ENCODE measurements around the gene SPATS2.

The SPATS2 gene

DNA sequence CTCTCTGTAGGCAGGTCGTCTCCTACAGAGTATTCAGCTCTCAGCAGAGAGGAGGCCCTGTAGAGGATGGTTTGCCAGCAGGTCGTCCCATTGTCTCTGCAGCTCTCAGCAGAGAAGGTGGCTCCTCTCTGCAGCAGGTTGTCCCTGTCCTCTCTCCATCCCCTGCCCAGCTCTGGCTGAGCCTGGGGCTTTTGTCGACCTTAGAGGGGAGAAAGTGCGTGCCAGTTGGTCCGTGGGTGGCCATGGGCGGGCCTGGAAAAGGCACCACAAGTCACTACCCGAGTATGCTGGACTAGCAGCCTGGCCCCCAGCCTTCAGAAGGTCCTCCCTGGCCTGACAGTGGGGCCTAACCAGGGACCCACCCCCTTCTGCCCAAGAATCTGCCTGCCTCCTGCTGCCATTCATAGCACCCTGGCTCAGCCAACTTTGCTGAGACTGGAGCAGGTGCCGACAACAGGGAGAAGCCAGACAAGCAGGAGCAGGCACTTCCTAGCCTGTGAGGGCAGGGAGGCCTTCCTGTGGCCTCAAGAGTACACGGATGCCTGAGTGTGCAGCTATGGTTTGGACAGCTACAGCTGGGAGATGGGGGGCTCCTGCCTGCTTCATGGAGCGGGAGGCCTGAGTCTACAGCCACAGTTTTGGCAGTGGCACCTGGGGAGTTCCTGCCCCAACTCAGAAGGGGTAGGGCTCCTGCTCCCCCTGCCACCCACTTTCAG, 111.8 kb downstream of the SPATS2 start:
- no peak overlapping the region for H3K4me3 ChIP-seq (ENCODE audit: low read depth, low read length)
- TF ChIP-seq, protein P1, sequence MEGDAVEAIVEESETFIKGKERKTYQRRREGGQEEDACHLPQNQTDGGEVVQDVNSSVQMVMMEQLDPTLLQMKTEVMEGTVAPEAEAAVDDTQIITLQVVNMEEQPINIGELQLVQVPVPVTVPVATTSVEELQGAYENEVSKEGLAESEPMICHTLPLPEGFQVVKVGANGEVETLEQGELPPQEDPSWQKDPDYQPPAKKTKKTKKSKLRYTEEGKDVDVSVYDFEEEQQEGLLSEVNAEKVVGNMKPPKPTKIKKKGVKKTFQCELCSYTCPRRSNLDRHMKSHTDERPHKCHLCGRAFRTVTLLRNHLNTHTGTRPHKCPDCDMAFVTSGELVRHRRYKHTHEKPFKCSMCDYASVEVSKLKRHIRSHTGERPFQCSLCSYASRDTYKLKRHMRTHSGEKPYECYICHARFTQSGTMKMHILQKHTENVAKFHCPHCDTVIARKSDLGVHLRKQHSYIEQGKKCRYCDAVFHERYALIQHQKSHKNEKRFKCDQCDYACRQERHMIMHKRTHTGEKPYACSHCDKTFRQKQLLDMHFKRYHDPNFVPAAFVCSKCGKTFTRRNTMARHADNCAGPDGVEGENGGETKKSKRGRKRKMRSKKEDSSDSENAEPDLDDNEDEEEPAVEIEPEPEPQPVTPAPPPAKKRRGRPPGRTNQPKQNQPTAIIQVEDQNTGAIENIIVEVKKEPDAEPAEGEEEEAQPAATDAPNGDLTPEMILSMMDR (IDR thresholded peaks at IDR 0.05; ENCODE audit: control insufficient read depth, extremely low read depth, insufficient read depth) = no peak
- DNase-seq (ENCODE audit: low read depth) = no peak

DNA sequence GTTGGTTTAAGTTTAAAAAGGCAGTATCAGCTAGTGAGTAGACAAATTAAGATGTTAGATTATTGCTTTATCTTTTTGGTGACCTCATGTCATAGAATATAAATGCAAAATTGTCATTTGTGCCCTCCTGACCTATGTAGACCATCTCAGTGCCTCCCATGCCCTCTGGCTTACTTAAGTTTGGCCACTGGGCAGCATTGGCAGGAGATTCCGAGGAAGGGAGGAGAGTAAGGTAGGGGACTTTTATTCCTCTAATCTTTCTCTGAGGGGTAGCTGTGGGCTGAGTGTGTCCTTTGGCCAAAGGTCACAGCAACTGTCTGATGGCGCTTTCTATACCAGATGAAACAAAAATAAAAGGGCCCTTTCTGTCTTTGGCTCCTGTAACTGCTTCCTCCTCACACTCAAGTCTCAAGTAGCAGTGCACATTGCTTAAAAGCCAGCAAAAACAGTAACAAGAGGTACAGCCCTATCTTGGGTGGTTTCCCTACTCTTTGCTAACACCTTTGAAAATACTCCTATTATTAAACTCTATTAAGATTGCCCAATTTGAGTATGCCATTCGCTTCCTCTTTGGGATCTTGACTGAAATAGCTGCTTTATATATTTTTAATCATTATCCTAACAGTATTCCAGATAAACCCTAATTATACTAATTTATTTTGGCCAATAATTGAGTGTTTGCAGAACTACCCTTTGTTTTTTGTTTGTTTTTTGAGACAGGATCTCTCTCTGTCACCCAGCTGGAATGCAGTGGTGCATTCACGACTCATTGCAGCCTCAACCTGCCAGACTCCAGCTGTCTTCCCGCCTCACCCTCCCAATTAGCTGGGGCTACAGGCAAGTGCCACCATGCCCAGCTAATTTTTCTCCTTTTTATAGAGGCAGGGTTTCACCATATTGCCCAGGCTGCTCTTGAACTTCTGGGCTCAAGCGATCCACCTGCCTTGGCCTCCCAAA, 115.1 kb downstream of the SPATS2 start:
- TF ChIP-seq, protein P1 (IDR thresholded peaks at IDR 0.05; ENCODE audit: control insufficient read depth, extremely low read depth, insufficient read depth) = no peak
- DNase-seq (ENCODE audit: low read depth) = no peak
- H3K4me3 ChIP-seq (ENCODE audit: low read depth, low read length) = no peak overlapping the region

DNA sequence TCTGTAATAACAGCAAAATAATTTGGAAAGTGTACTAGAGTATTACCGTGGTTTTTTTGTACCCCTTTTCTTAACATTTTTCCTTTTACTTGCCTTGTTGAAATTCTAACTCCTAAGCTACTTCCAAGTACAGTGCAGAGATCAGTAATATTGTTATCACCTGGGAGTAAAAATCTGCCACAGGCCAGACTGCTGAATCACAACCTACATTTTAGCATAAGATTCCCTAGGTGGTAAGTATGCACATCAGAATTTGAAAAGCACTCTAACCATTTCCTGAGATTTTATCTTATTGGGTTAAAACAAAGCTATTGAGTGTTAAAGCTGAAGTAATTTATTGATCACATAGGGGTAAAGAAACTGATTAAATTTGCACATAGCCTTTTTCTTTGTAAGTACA, 116.4 kb downstream of the SPATS2 start:
- H3K4me3 ChIP-seq (ENCODE audit: low read depth, low read length) = no peak overlapping the region
- TF ChIP-seq, protein P1 (IDR thresholded peaks at IDR 0.05; ENCODE audit: control insufficient read depth, extremely low read depth, insufficient read depth) = no peak
- no peak for DNase-seq (ENCODE audit: low read depth)

DNA sequence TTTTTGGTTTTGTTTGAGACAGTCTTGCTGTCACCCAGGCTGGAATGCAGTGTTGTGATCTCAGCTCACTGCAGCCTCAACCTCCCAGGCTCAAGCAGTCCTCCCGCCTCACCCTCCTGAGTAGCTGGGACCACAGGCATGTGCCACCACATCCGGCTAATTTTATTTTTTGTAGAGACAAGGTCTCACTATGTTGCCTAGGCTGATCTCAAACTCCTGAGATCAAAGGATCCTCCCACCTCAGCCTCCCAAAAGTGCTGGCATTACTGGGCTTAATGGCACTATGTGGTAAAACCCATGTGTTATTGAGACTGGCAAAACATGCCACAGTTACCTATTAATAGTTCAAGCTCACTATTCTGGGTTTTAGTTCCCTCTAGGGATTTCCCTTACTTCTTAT, 120.3 kb downstream of the SPATS2 start:
- H3K4me3 ChIP-seq (ENCODE audit: low read depth, low read length) = no peak overlapping the region
- TF ChIP-seq, protein P1 (IDR thresholded peaks at IDR 0.05; ENCODE audit: control insufficient read depth, extremely low read depth, insufficient read depth) = no peak
- DNase-seq (ENCODE audit: low read depth) = no peak

DNA sequence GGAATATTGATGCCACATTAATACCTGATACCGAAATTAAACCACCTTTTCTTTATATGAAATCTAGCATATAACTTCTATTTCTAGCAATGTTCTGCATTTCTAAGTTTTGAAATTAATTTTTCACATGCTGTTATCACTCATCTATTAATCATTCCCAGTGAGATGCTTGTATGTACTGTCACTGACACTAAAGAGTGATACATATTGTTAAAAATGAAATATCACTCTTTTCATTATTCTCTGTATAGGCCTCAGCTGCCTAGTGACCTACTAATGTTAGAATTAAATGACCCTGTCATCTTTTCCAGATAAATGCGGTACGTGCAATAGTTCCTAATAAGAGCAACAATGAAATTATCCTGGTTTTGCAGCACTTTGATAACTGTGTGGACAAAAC, 121.9 kb downstream of the SPATS2 start:
- TF ChIP-seq, protein P1 (IDR thresholded peaks at IDR 0.05; ENCODE audit: control insufficient read depth, extremely low read depth, insufficient read depth) = no peak
- DNase-seq (ENCODE audit: low read depth) = no peak
- no peak overlapping the region for H3K4me3 ChIP-seq (ENCODE audit: low read depth, low read length)

DNA sequence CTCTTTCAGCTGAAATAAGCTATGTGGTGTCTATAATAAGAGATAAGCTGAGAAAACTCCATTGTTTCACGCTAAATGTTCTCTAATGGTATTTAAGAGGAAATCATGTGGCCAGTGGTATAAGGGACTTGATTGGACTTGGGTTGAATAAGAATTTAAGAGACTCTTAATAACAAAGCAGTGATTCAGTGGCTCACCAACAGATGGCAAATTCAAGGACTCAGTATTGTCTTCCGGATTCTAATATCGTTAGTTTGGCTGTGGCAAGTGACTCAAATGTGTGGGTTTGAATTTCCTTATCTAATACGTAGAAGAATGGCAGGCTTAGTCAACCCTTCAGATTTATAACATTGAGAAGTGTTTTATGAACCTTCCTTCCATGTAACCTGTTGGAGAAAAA, 122.5 kb downstream of the SPATS2 start:
- DNase-seq (ENCODE audit: low read depth) = no peak
- no peak overlapping the region for H3K4me3 ChIP-seq (ENCODE audit: low read depth, low read length)

More for the DNA sequence above, 122.5 kb downstream of the SPATS2 start:
- TF ChIP-seq, protein P1 (IDR thresholded peaks at IDR 0.05; ENCODE audit: control insufficient read depth, extremely low read depth, insufficient read depth) = no peak

Measured in LNCaP clone FGC (cell line).